Testis (tissue), 2 donors: ENCODE measurements around the gene KCTD5.

Experiments used
- CTCF ChIP-seq, 3 experiments: fragments of 450-650 bp in 2 of 3; fragments of 200-600 bp in 1 of 3; sonication (generic) in 1 of 3; IDR thresholded peaks; one replicate each; pipeline ENCODE4 v1.5.1; 2016 to 2019; ENCODE audit warnings: antibody characterized with exemption in 3 of 3, mild to moderate bottlenecking in 2 of 3, moderate library complexity in 1 of 3
- POLR2A ChIP-seq: fragments of 450-650 bp; IDR thresholded peaks from one replicate; pipeline ENCODE4 v1.6.1; 2017; ENCODE audit warnings: antibody characterized with exemption, mild to moderate bottlenecking, moderate library complexity

GRCh38 chr16:2711370-2712062, 29.2 kb downstream of the KCTD5 start:
- TF ChIP-seq POLR2A, result no peak
- TF ChIP-seq CTCF (IDR thresholded peaks at IDR 0.05), result no peak
